ENCODE results near the gene SSBP3. TPM values are rescaled to one million over a fixed set of nuclear protein-coding genes. Genes with fewer than 3 reads are reported as not detected.

Gene SSBP3
- polyA plus RNA-seq, 1 experiment = 34.3 TPM

DNA sequence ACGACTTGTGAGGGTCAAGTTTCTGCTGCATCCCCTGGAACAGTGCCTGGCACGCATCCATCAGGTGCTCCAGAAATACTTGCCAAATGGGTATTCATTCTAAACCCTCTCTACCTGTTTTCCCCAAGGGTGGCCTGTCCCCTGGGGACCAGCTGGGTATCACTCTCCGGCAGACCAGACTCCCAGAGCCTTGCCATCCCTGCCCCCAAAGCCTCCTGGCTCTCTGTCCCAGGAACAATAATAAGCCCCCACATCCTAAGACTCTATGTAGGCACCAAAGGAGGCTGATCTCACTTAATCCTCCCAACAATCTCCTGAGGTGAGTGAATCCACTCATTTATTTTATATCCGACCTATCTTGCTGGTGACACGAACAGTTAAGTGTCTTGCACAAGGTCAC lies 109.5 kb downstream of the SSBP3 start:
- TF ChIP-seq, protein P1, sequence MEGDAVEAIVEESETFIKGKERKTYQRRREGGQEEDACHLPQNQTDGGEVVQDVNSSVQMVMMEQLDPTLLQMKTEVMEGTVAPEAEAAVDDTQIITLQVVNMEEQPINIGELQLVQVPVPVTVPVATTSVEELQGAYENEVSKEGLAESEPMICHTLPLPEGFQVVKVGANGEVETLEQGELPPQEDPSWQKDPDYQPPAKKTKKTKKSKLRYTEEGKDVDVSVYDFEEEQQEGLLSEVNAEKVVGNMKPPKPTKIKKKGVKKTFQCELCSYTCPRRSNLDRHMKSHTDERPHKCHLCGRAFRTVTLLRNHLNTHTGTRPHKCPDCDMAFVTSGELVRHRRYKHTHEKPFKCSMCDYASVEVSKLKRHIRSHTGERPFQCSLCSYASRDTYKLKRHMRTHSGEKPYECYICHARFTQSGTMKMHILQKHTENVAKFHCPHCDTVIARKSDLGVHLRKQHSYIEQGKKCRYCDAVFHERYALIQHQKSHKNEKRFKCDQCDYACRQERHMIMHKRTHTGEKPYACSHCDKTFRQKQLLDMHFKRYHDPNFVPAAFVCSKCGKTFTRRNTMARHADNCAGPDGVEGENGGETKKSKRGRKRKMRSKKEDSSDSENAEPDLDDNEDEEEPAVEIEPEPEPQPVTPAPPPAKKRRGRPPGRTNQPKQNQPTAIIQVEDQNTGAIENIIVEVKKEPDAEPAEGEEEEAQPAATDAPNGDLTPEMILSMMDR (IDR thresholded peaks at IDR 0.05; ENCODE audit: low read depth, low read length) = no peak
- CTCF ChIA-PET = no interaction called here
- H3K4me3 ChIP-seq (ENCODE audit: low read depth, low read length) = no peak overlapping the region
- H3K27ac ChIP-seq (ENCODE audit: low read depth, low read length) = no peak overlapping the region
- DNase-seq (ENCODE audit: low read depth, low spot score) = no peak
- POLR2A ChIA-PET = no interaction called here
- H3K27me3 ChIP-seq (ENCODE audit: control insufficient read depth, insufficient read depth, low read length) = no peaks in the 10 kb centered on the region
- H3K9me3 ChIP-seq (ENCODE audit: control insufficient read depth, insufficient read depth, low read length) = no peaks in the 10 kb centered on the region

GRCh38 chr1:54294887-54295286 lies 111.3 kb downstream of the SSBP3 start:
- no peaks in the 10 kb centered on the region for H3K27me3 ChIP-seq (ENCODE audit: control insufficient read depth, insufficient read depth, low read length)
- POLR2A ChIA-PET = interaction anchor here (1.1 kb wide), 1 partner anchor 22 kb away, joined by 4 read pairs; no protein-coding TSS in a partner anchor
- CTCF ChIA-PET = no interaction called here
- no peak overlapping the region for H3K27ac ChIP-seq (ENCODE audit: low read depth, low read length)
- TF ChIP-seq, protein P1 (IDR thresholded peaks at IDR 0.05; ENCODE audit: low read depth, low read length) = no peak
- DNase-seq (ENCODE audit: low read depth, low spot score) = no peak
- no peak overlapping the region for H3K4me3 ChIP-seq (ENCODE audit: low read depth, low read length)
- H3K9me3 ChIP-seq (ENCODE audit: control insufficient read depth, insufficient read depth, low read length) = no peaks in the 10 kb centered on the region

DNA sequence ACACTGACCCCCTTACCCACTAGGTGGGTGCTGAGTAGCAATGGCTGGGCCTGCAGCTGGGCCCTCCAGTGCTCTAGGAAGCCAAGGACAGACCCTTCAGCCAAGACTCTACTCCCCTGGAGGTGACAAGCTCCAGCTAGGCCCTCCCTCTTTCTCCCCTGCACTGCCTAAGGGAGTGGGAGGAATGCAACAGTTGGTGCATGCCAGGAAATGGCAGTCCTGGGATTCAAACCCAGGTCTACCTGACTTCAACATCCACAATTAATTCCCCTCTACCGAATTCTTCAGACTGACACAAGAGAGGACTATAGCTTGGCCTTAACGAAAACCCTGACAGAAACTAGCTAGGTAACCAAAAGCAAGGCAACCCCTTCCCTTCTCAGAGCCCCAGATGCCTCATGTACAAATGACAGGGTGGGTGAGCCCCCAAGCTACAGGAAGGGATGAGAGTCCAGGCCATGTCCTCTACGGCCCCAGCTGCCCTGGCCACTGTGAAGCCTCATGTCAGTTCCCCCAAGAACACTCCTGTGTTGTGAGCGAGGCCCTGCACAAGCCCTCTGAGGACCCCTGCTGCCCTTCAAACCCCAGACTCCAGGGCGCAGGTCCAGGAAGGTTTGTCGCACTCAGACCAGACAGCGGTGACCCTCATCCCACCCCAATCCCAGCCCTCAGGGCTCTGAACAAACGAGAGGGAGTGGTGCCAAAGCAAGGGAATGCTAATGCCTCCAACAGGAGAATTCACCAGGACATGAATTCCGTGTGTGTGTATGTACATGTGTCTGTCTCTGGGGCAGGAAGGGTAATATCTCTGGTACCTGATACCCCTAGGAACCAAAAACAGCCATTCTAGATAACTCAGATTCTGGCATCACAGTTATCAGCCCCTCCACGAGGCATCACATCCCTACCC lies 113.9 kb downstream of the SSBP3 start:
- TF ChIP-seq, protein P1 (IDR thresholded peaks at IDR 0.05; ENCODE audit: low read depth, low read length) = no peak
- CTCF ChIA-PET = interaction anchor here (0.6 kb wide), 2 partner anchors 140 to 197 kb away, joined by 3 read pairs; no protein-coding TSS in a partner anchor

DNA sequence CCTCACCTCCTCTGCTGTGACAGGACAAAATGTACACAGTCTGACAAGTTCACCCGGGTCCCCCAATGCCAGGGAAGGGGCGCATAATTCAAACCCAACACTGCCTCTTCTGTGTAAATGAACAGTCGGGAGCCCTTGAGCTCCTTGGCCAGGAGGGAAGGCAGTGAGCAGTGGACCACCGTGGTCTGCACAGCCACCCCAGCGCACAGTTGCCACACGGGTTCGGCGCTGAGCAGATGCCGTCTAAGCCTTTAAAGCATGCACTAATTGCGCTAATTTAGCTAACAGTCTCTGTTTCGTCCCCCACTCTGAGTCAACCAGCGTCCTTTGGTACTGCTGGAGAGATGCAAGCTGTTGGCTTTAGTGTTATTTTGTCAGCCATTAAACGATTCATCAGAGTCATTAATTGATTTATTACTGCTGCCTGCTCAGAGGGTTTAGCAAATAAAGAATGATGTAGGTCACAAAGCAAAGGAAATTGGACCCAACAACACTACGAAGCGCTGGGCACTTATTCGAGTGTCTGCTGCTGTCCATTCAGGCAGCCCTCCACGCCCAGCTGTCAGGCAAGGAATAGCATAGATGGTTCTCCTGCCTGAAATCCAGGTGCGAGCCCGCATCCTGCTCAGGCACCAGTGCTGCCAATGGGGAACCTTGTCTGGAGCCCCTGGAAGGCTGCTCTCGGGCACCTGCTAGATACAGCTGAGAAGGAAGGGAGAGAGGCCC lies 114.8 kb downstream of the SSBP3 start:
- H3K9me3 ChIP-seq (ENCODE audit: control insufficient read depth, insufficient read depth, low read length) = no peaks in the 10 kb centered on the region
- TF ChIP-seq, protein P1 (IDR thresholded peaks at IDR 0.05; ENCODE audit: low read depth, low read length) = no peak
- no peaks in the 10 kb centered on the region for H3K27me3 ChIP-seq (ENCODE audit: control insufficient read depth, insufficient read depth, low read length)
- POLR2A ChIA-PET = interaction anchor here (0.5 kb wide), 1 partner anchor 17 kb away, joined by 3 read pairs; no protein-coding TSS in a partner anchor
- CTCF ChIA-PET = no interaction called here
- H3K4me3 ChIP-seq (ENCODE audit: low read depth, low read length) = no peak overlapping the region
- no peak overlapping the region for H3K27ac ChIP-seq (ENCODE audit: low read depth, low read length)
- DNase-seq (ENCODE audit: low read depth, low spot score) = no peak

More for the DNA sequence above, 113.9 kb downstream of the SSBP3 start:
- no peak for DNase-seq (ENCODE audit: low read depth, low spot score)
- H3K27me3 ChIP-seq (ENCODE audit: control insufficient read depth, insufficient read depth, low read length) = no peaks in the 10 kb centered on the region
- no peaks in the 10 kb centered on the region for H3K9me3 ChIP-seq (ENCODE audit: control insufficient read depth, insufficient read depth, low read length)
- no peak overlapping the region for H3K4me3 ChIP-seq (ENCODE audit: low read depth, low read length)
- POLR2A ChIA-PET = interaction anchor here (0.5 kb wide), 1 partner anchor 16 kb away, joined by 3 read pairs; no protein-coding TSS in a partner anchor
- H3K27ac ChIP-seq (ENCODE audit: low read depth, low read length) = peak overlapping the region; percentile 11
